Measurements from ENCODE around the gene ATG9B. TPM values are rescaled to one million over a fixed set of nuclear protein-coding genes. Genes with fewer than 3 reads are reported as not detected.

Gene ATG9B
- total and polyA plus RNA-seq, 9 of the 15 experiments (the other 6 are each of a cell fraction or from before 2014, with no cell fraction given), result 0.29 to 8.0 (median 2.1) TPM

DNA sequence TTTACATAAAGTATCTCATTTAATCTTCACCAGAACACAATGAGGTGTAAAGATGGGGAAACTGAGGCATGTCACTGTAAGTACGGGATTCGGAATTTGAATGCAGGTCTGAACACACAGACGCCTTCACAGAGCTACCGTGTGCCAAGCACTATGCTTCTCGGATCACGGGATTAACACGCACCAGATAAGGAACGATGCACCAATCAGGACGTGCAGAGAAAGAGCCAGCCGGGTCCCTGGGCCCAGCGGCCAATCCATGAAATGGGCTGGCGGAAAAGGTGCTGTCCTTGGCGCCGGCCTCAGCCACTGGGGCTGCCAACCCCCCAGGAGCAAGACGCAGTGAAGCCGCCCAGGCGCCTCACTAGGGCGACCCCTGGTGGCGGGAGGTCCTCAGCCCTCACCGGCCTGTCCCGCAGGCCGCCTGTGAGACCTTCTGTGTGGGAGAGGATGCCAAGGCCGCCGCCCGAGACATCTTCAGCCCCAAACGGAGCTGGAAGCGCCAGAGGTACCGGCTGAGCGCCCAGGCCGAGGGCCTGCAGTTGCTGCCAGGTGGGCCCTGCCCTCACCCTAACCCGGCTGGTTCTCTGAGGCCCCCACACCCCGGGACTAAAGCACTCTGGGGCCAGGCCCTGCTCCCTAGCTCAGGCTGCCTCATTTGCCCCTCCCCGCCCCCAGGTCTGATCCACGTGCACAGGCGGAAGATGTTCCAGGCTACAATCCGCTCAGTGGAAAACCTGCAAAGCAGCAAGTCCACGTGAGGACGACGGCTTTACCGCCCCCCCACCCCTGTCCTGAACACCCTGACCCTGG, 15.6 kb downstream of the ATG9B start (continued):
- TF ChIP-seq, protein P1, sequence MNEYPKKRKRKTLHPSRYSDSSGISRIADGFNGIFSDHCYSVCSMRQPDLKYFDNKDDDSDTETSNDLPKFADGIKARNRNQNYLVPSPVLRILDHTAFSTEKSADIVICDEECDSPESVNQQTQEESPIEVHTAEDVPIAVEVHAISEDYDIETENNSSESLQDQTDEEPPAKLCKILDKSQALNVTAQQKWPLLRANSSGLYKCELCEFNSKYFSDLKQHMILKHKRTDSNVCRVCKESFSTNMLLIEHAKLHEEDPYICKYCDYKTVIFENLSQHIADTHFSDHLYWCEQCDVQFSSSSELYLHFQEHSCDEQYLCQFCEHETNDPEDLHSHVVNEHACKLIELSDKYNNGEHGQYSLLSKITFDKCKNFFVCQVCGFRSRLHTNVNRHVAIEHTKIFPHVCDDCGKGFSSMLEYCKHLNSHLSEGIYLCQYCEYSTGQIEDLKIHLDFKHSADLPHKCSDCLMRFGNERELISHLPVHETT (CRISPR knock-in tag; conservative IDR thresholded peaks at IDR 0.05 in 1 of 2, IDR thresholded peaks at IDR 0.05 in 1 of 2), result peak in 1 of 2 experiments; percentile 67; a peak in 2 of 4 replicates
- TF ChIP-seq CEBPG (CRISPR knock-in tag; IDR thresholded peaks at IDR 0.05) (no peak), CEBPG (tag; conservative IDR thresholded peaks at IDR 0.05 in 1 of 2, IDR thresholded peaks at IDR 0.05 in 1 of 2) (no peak), GTF2A2 (tag; IDR thresholded peaks at IDR 0.05) (no peak), ZBTB17 (CRISPR knock-in tag; IDR thresholded peaks at IDR 0.05) (peak; percentile 73; the same call in 1 of the 2 replicates), MYNN (IDR thresholded peaks at IDR 0.05) (peak; percentile 93), MYNN (CRISPR knock-in tag; IDR thresholded peaks at IDR 0.05) (no peak), JUNB (CRISPR knock-in tag; conservative IDR thresholded peaks at IDR 0.05) (no peak), SIN3A (IDR thresholded peaks at IDR 0.05; ENCODE audit: borderline replicate concordance in 2 of 2, control insufficient read depth in 1 of 2, low read depth in 2 of 2, low read length in 2 of 2) (peak in 1 of 2 experiments; percentile 78; a peak in 3 of 4 replicates), NCOA2 (IDR thresholded peaks at IDR 0.05; ENCODE audit: partially characterized antibody in 2 of 2) (no peak), PHF21A (IDR thresholded peaks at IDR 0.05; ENCODE audit: borderline replicate concordance, low read depth) (peak; percentile 94), RFX5 (IDR thresholded peaks at IDR 0.05; ENCODE audit: low read depth, low read length) (no peak), SLC30A9 (CRISPR knock-in tag; IDR thresholded peaks at IDR 0.05) (no peak), CSDE1 (IDR thresholded peaks at IDR 0.05) (no peak)
- TF ChIP-seq, protein P2, sequence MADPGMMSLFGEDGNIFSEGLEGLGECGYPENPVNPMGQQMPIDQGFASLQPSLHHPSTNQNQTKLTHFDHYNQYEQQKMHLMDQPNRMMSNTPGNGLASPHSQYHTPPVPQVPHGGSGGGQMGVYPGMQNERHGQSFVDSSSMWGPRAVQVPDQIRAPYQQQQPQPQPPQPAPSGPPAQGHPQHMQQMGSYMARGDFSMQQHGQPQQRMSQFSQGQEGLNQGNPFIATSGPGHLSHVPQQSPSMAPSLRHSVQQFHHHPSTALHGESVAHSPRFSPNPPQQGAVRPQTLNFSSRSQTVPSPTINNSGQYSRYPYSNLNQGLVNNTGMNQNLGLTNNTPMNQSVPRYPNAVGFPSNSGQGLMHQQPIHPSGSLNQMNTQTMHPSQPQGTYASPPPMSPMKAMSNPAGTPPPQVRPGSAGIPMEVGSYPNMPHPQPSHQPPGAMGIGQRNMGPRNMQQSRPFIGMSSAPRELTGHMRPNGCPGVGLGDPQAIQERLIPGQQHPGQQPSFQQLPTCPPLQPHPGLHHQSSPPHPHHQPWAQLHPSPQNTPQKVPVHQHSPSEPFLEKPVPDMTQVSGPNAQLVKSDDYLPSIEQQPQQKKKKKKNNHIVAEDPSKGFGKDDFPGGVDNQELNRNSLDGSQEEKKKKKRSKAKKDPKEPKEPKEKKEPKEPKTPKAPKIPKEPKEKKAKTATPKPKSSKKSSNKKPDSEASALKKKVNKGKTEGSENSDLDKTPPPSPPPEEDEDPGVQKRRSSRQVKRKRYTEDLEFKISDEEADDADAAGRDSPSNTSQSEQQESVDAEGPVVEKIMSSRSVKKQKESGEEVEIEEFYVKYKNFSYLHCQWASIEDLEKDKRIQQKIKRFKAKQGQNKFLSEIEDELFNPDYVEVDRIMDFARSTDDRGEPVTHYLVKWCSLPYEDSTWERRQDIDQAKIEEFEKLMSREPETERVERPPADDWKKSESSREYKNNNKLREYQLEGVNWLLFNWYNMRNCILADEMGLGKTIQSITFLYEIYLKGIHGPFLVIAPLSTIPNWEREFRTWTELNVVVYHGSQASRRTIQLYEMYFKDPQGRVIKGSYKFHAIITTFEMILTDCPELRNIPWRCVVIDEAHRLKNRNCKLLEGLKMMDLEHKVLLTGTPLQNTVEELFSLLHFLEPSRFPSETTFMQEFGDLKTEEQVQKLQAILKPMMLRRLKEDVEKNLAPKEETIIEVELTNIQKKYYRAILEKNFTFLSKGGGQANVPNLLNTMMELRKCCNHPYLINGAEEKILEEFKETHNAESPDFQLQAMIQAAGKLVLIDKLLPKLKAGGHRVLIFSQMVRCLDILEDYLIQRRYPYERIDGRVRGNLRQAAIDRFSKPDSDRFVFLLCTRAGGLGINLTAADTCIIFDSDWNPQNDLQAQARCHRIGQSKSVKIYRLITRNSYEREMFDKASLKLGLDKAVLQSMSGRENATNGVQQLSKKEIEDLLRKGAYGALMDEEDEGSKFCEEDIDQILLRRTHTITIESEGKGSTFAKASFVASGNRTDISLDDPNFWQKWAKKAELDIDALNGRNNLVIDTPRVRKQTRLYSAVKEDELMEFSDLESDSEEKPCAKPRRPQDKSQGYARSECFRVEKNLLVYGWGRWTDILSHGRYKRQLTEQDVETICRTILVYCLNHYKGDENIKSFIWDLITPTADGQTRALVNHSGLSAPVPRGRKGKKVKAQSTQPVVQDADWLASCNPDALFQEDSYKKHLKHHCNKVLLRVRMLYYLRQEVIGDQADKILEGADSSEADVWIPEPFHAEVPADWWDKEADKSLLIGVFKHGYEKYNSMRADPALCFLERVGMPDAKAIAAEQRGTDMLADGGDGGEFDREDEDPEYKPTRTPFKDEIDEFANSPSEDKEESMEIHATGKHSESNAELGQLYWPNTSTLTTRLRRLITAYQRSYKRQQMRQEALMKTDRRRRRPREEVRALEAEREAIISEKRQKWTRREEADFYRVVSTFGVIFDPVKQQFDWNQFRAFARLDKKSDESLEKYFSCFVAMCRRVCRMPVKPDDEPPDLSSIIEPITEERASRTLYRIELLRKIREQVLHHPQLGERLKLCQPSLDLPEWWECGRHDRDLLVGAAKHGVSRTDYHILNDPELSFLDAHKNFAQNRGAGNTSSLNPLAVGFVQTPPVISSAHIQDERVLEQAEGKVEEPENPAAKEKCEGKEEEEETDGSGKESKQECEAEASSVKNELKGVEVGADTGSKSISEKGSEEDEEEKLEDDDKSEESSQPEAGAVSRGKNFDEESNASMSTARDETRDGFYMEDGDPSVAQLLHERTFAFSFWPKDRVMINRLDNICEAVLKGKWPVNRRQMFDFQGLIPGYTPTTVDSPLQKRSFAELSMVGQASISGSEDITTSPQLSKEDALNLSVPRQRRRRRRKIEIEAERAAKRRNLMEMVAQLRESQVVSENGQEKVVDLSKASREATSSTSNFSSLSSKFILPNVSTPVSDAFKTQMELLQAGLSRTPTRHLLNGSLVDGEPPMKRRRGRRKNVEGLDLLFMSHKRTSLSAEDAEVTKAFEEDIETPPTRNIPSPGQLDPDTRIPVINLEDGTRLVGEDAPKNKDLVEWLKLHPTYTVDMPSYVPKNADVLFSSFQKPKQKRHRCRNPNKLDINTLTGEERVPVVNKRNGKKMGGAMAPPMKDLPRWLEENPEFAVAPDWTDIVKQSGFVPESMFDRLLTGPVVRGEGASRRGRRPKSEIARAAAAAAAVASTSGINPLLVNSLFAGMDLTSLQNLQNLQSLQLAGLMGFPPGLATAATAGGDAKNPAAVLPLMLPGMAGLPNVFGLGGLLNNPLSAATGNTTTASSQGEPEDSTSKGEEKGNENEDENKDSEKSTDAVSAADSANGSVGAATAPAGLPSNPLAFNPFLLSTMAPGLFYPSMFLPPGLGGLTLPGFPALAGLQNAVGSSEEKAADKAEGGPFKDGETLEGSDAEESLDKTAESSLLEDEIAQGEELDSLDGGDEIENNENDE (IDR thresholded peaks at IDR 0.05; ENCODE audit: low read depth, low read length), result no peak
